Measurements from ENCODE around the gene BRK1.
"Not testable (repeated sequence)": the region's sequence is repeated elsewhere in the genome, so short reads cannot be mapped to it uniquely, and the experiment has no call there.

BRK1 gene

GRCh38 chr3:10140996-10141546 lies 25.6 kb downstream of the BRK1 start:
- no peak for DNase-seq
- in situ Hi-C loops (cut with MboI; ENCODE audit: low pct_unique_long_range_greater_than_20kb, low sequenced_read_pairs), result no loop called here

GRCh38 chr3:10142707-10143560 lies 27.5 kb downstream of the BRK1 start:
- peak; percentile 65 for DNase-seq
- in situ Hi-C loops (cut with MboI; ENCODE audit: low pct_unique_long_range_greater_than_20kb, low sequenced_read_pairs), result no loop called here

GRCh38 chr3:10145685-10146084 lies 30.2 kb downstream of the BRK1 start:
- in situ Hi-C loops (cut with MboI; ENCODE audit: low pct_unique_long_range_greater_than_20kb, low sequenced_read_pairs), result no loop called here
- peak; percentile 49 for DNase-seq

GRCh38 chr3:10149226-10149625 lies 33.8 kb downstream of the BRK1 start:
- in situ Hi-C loops (cut with MboI; ENCODE audit: low pct_unique_long_range_greater_than_20kb, low sequenced_read_pairs), result no loop called here
- DNase-seq, result peak; percentile 61

- DNase-seq, result no peak
- in situ Hi-C loops (cut with MboI; ENCODE audit: low pct_unique_long_range_greater_than_20kb, low sequenced_read_pairs), result no loop called here
Observed at GRCh38 chr3:10150987-10151386, 35.5 kb downstream of the BRK1 start.

GRCh38 chr3:10154335-10155122 lies 39.1 kb downstream of the BRK1 start:
- in situ Hi-C loops (cut with MboI; ENCODE audit: low pct_unique_long_range_greater_than_20kb, low sequenced_read_pairs), result no loop called here
- no peak for DNase-seq

- DNase-seq, result no peak
- in situ Hi-C loops (cut with MboI; ENCODE audit: low pct_unique_long_range_greater_than_20kb, low sequenced_read_pairs), result no loop called here
Observed at GRCh38 chr3:10155123-10155472, 39.6 kb downstream of the BRK1 start.

GRCh38 chr3:10155658-10156057 lies 40.2 kb downstream of the BRK1 start:
- in situ Hi-C loops (cut with MboI; ENCODE audit: low pct_unique_long_range_greater_than_20kb, low sequenced_read_pairs), result no loop called here
- DNase-seq, result no peak

GRCh38 chr3:10157031-10157430 lies 41.6 kb downstream of the BRK1 start:
- in situ Hi-C loops (cut with MboI; ENCODE audit: low pct_unique_long_range_greater_than_20kb, low sequenced_read_pairs), result no loop called here

GRCh38 chr3:10158555-10158954 lies 43.1 kb downstream of the BRK1 start:
- in situ Hi-C loops (cut with MboI; ENCODE audit: low pct_unique_long_range_greater_than_20kb, low sequenced_read_pairs); DNase-seq: not testable (repeated sequence)

More at GRCh38 chr3:10157031-10157430, 41.6 kb downstream of the BRK1 start:
- no peak for DNase-seq

- in situ Hi-C loops (cut with MboI; ENCODE audit: low pct_unique_long_range_greater_than_20kb, low sequenced_read_pairs), result no loop called here
Observed at GRCh38 chr3:10160346-10160745, 44.9 kb downstream of the BRK1 start.

GRCh38 chr3:10160925-10161324 lies 45.5 kb downstream of the BRK1 start:
- in situ Hi-C loops (cut with MboI; ENCODE audit: low pct_unique_long_range_greater_than_20kb, low sequenced_read_pairs), result no loop called here
- DNase-seq, result no peak

More at GRCh38 chr3:10160346-10160745, 44.9 kb downstream of the BRK1 start:
- no peak for DNase-seq

GRCh38 chr3:10162185-10162584 lies 46.7 kb downstream of the BRK1 start:
- in situ Hi-C loops (cut with MboI; ENCODE audit: low pct_unique_long_range_greater_than_20kb, low sequenced_read_pairs), result no loop called here
- no peak for DNase-seq

GRCh38 chr3:10164201-10164545 lies 48.7 kb downstream of the BRK1 start:
- in situ Hi-C loops (cut with MboI; ENCODE audit: low pct_unique_long_range_greater_than_20kb, low sequenced_read_pairs); DNase-seq: not testable (repeated sequence)

GRCh38 chr3:10164546-10165393 lies 49.3 kb downstream of the BRK1 start, which contains the start of gene IRAK2:
TSS of gene IRAK2 (plus strand) at chr3:10164919. CDS start at chr3:10164955, 36 bp downstream.
- DNase-seq, result peak; percentile 54
- in situ Hi-C loops (cut with MboI; ENCODE audit: low pct_unique_long_range_greater_than_20kb, low sequenced_read_pairs), result no loop called here

GRCh38 chr3:10166213-10166604 lies 50.7 kb downstream of the BRK1 start:
- no peak for DNase-seq
- in situ Hi-C loops (cut with MboI; ENCODE audit: low pct_unique_long_range_greater_than_20kb, low sequenced_read_pairs), result no loop called here

- no peak for DNase-seq
- in situ Hi-C loops (cut with MboI; ENCODE audit: low pct_unique_long_range_greater_than_20kb, low sequenced_read_pairs), result no loop called here
Observed at GRCh38 chr3:10169000-10169496, 53.6 kb downstream of the BRK1 start.

- no peak for DNase-seq
- in situ Hi-C loops (cut with MboI; ENCODE audit: low pct_unique_long_range_greater_than_20kb, low sequenced_read_pairs), result no loop called here
Observed at GRCh38 chr3:10170915-10171478, 55.5 kb downstream of the BRK1 start.

All from KBM-7 (cell line).